ENCODE measurements around the gene PLBD2. TPM values are rescaled to one million over a fixed set of nuclear protein-coding genes. Genes with fewer than 3 reads are reported as not detected.
A peak's percentile ranks its signal among the peaks of the same experiment; 100 is the strongest.

PLBD2 gene
- total and polyA plus RNA-seq, 9 of the 15 experiments (the other 6 are each of a cell fraction or from before 2014, with no cell fraction given): 2.4 to 37.4 (median 6.0) TPM

- no peak for TF ChIP-seq ZBTB43 (CRISPR knock-in tag; IDR thresholded peaks at IDR 0.05)
- no peak for TF ChIP-seq ZNF655 (CRISPR knock-in tag; IDR thresholded peaks at IDR 0.05)
- no peak for TF ChIP-seq ZBTB5 (IDR thresholded peaks at IDR 0.05)
- TF ChIP-seq RBM22 (IDR thresholded peaks at IDR 0.05; ENCODE audit: low read depth, low read length, poor library complexity, severe bottlenecking): no peak
- TF ChIP-seq KLF1 (tag; IDR thresholded peaks at IDR 0.05): no peak
- TF ChIP-seq SNAPC5 (CRISPR knock-in tag; IDR thresholded peaks at IDR 0.05): no peak
- no peak for TF ChIP-seq NR1H2 (CRISPR knock-in tag; IDR thresholded peaks at IDR 0.05)
- TF ChIP-seq ZNF589 (CRISPR knock-in tag; IDR thresholded peaks at IDR 0.05; ENCODE audit: low read depth): no peak
- TF ChIP-seq ZNF232 (CRISPR knock-in tag; IDR thresholded peaks at IDR 0.05): 0 out of 2 replicates have a peak, but pooled peaks have one; percentile 51
- TF ChIP-seq MAX (CRISPR knock-in tag; IDR thresholded peaks at IDR 0.05): peak; percentile 58
- TF ChIP-seq LCOR (CRISPR knock-in tag; IDR thresholded peaks at IDR 0.05): no peak
- TF ChIP-seq ZNF184 (CRISPR knock-in tag; IDR thresholded peaks at IDR 0.05): no peak
- TF ChIP-seq ZNF23 (CRISPR knock-in tag; IDR thresholded peaks at IDR 0.05): no peak
- no peak for TF ChIP-seq NR2F6 (CRISPR knock-in tag; IDR thresholded peaks at IDR 0.05)
Observed at GRCh38 chr12:113358381-113359132, at the start of gene PLBD2 (continued).

Measured in K562 (cell line).